DMS114 treated with DMSO at 0.1 percent for 48 hours (cell line): Measurements from ENCODE around the gene SCFD2.
"Not testable (repeated sequence)": the region's sequence is repeated elsewhere in the genome, so short reads cannot be mapped to it uniquely, and the experiment has no call there.

ENCODE experiments used
- DNase-seq: peaks from one replicate; lab custom pipeline; 2025; ENCODE audit not compliant: unreplicated experiment; lab: John Stamatoyannopoulos, UW

The SCFD2 gene

GRCh38 chr4:53267026-53267425, 98.8 kb downstream of the SCFD2 start:
- no peak for DNase-seq

GRCh38 chr4:53255986-53256385, 109.9 kb downstream of the SCFD2 start:
- DNase-seq: not testable (repeated sequence)

GRCh38 chr4:53240573-53240972, 125.3 kb downstream of the SCFD2 start:
- no peak for DNase-seq

- not testable (repeated sequence) for DNase-seq
Measured at GRCh38 chr4:53238352-53238751, 127.5 kb downstream of the SCFD2 start.

GRCh38 chr4:53237811-53238210, 128.1 kb downstream of the SCFD2 start:
- DNase-seq: not testable (repeated sequence)

GRCh38 chr4:53236624-53237023, 129.2 kb downstream of the SCFD2 start:
- not testable (repeated sequence) for DNase-seq

GRCh38 chr4:53235547-53235946, 130.3 kb downstream of the SCFD2 start:
- DNase-seq: no peak

GRCh38 chr4:53234669-53235068, 131.2 kb downstream of the SCFD2 start:
- no peak for DNase-seq

- no peak for DNase-seq
Measured at GRCh38 chr4:53234111-53234510, 131.8 kb downstream of the SCFD2 start.

- DNase-seq: no peak
Measured at GRCh38 chr4:53233114-53233795, 132.6 kb downstream of the SCFD2 start.

GRCh38 chr4:53232371-53232770, 133.5 kb downstream of the SCFD2 start:
- no peak for DNase-seq

- DNase-seq: no peak
Measured at GRCh38 chr4:53228036-53228435, 137.8 kb downstream of the SCFD2 start.

GRCh38 chr4:53227451-53227850, 138.4 kb downstream of the SCFD2 start:
- DNase-seq: no peak

- DNase-seq: no peak
Measured at GRCh38 chr4:53221832-53222480, 143.9 kb downstream of the SCFD2 start.

GRCh38 chr4:53219148-53219547, 146.7 kb downstream of the SCFD2 start:
- not testable (repeated sequence) for DNase-seq

GRCh38 chr4:53208753-53209152, 157.1 kb downstream of the SCFD2 start:
- no peak for DNase-seq

- no peak for DNase-seq
Measured at GRCh38 chr4:53205970-53206369, 159.9 kb downstream of the SCFD2 start.

- DNase-seq: no peak
Measured at GRCh38 chr4:53199356-53199755, 166.5 kb downstream of the SCFD2 start.

- no peak for DNase-seq
Measured at GRCh38 chr4:53197772-53198142, 168.1 kb downstream of the SCFD2 start.

GRCh38 chr4:53196882-53197771, 168.7 kb downstream of the SCFD2 start:
- DNase-seq: peak; percentile 22

GRCh38 chr4:53195815-53196661, 169.8 kb downstream of the SCFD2 start:
- no peak for DNase-seq
